OCI-LY1 (cell line): Measurements from ENCODE around the gene ELMO1.

Experiments used
- CTCF ChIP-seq: fragments of 200-600 bp; sonication (generic), shearing (Covaris generic); IDR thresholded peaks from 2 replicates; pipeline ENCODE4 v1.5.1; 2017; ENCODE audit warnings: mild to moderate bottlenecking, antibody characterized with exemption, low read length, moderate library complexity, mixed read lengths
- EZH2 ChIP-seq: fragments of 200-600 bp; sonication (generic), shearing (Covaris generic); IDR thresholded peaks from 2 replicates; pipeline ENCODE4 v1.8.0; 2017; ENCODE audit warnings: borderline replicate concordance, mixed run types, mild to moderate bottlenecking, antibody characterized with exemption, low read length, moderate library complexity, mixed read lengths

GRCh38 chr7:37409461-37409860, 39.2 kb downstream of the ELMO1 start:
- TF ChIP-seq CTCF = no peak
- no peak for TF ChIP-seq EZH2
